Prostate gland (tissue), 2 donors: ENCODE measurements around the gene ATP6V1B1. TPM values are rescaled to one million over a fixed set of nuclear protein-coding genes. Genes with fewer than 3 reads are reported as not detected.

ENCODE experiments used
- DNase-seq: peaks from one replicate; pipeline ENCODE4 v3.0.0-alpha.2; 2019; ENCODE audit warnings: low spot score
- H3K27ac ChIP-seq, 2 donors: fragments of 200-600 bp; sonication (generic); 2 replicates each; pipeline ENCODE4 v1.5.1; 2017 to 2019
- H3K27me3 ChIP-seq: fragments of 200-600 bp; sonication (generic); replicated peaks from 2 replicates; pipeline ENCODE4 v1.5.1; 2019; ENCODE audit not compliant: insufficient read depth
- H3K36me3 ChIP-seq, 2 donors: fragments of 200-600 bp; sonication (generic); 1 replicate in 1 of 2; 2 replicates in 1 of 2; pipeline versions ENCODE4 v1.5.1 to v1.8.1; 2017 to 2019
- H3K4me1 ChIP-seq: fragments of 200-600 bp; sonication (generic); replicated peaks from 2 replicates; pipeline ENCODE4 v1.5.1; 2019
- H3K4me3 ChIP-seq, 2 donors: fragments of 200-600 bp; sonication (generic); 2 replicates each; pipeline ENCODE4 v1.5.1; 2017 to 2019
- H3K9me3 ChIP-seq: fragments of 200-600 bp; sonication (generic); 2 replicates; pipeline ENCODE4 v1.5.1; 2017
- CTCF ChIP-seq, 4 experiments: fragments of 200-600 bp in 2 of 4; fragments of 450-650 bp in 2 of 4; sonication (generic) in 2 of 4; IDR thresholded peaks; 1 replicate in 3 of 4; 2 replicates in 1 of 4; pipeline ENCODE4 v1.5.1; 2016 to 2019; ENCODE audit warnings: antibody characterized with exemption in 4 of 4, mild to moderate bottlenecking in 2 of 4, moderate library complexity in 2 of 4
- POLR2A ChIP-seq: fragments of 450-650 bp; IDR thresholded peaks from one replicate; pipeline ENCODE4 v1.6.1; 2016; ENCODE audit warnings: antibody characterized with exemption, mild to moderate bottlenecking
- POLR2AphosphoS5 ChIP-seq: sonication (generic); formaldehyde crosslinking; IDR thresholded peaks from one replicate; pipeline ENCODE4 v1.6.1; 2017; ENCODE audit warnings: antibody characterized with exemption
- WGBS: methylation state at CpG from one replicate; pipeline ENCODE4 v1.1.5; 2018; 5-methylcytosine and 5-hydroxymethylcytosine counted together
- intact Hi-C: fragments of 100-400 bp; cut with DNase I; formaldehyde crosslinking; loops from one replicate; pipeline ENCODE4 v1.14.2; 2022
- total RNA-seq, 2 donors: library from RNA; depleted of rRNA; stranded (reverse); fragments of >200 nt; gene quantifications; one replicate each; pipeline ENCODE4 v1.1.0, GENCODE V29; 2016

Gene ATP6V1B1
- total RNA-seq, 2 donors from 2014 or later = 1.2 TPM; not detected in 1

GRCh38 chr2:70958759-70959158 lies 23.1 kb downstream of the ATP6V1B1 start:
- Histone ChIP-seq H3K4me3 (no peak overlapping the region), H3K36me3 (no peaks in the 10 kb centered on the region), H3K4me1 (no peaks in the 10 kb centered on the region), H3K27ac (no peak overlapping the region), H3K9me3 (no peaks in the 10 kb centered on the region), H3K27me3 (no peaks in the 10 kb centered on the region)
- intact Hi-C loops = no loop called here
- WGBS = 91% methylated on average over 6 of the region's 6 CpGs
- TF ChIP-seq CTCF (IDR thresholded peaks at IDR 0.05) = no peak
- no peak for TF ChIP-seq POLR2AphosphoS5
- no peak for TF ChIP-seq POLR2A
- DNase-seq = no peak

DNA sequence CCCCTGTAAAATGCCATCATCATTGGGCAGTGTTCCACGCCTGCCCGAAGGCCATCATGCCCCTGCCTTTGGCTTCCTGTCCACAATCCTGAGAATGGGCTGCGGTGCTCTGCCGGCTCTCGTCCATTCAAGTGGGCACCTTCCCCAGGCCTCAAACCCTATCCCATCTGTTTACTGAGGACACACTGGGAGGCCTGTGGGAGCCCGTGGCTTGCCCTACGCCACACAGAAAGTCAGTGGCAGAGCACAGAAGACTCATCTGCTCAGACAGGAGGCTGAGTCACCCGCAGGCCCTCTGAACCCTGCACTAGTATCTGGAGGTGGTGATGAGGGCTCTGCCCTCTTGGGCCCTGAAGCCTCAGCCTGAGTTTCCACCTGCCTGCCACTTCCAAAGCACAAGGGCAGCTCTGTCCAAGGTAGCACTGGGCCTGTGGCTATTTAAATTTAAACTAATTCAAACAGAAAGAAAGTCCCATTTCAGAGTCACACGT lies 23.6 kb downstream of the ATP6V1B1 start:
- Histone ChIP-seq H3K27ac (no peak overlapping the region), H3K4me3 (no peak overlapping the region), H3K36me3 (no peaks in the 10 kb centered on the region), H3K27me3 (peaks cover under 1% of the 10 kb centered on the region), H3K9me3 (no peaks in the 10 kb centered on the region), H3K4me1 (no peaks in the 10 kb centered on the region)
- WGBS = 91% methylated on average over 9 of the region's 9 CpGs
- DNase-seq = no peak
- intact Hi-C loops = no loop called here
- TF ChIP-seq POLR2A = no peak
- no peak for TF ChIP-seq CTCF (IDR thresholded peaks at IDR 0.05)
- TF ChIP-seq POLR2AphosphoS5 = no peak

DNA sequence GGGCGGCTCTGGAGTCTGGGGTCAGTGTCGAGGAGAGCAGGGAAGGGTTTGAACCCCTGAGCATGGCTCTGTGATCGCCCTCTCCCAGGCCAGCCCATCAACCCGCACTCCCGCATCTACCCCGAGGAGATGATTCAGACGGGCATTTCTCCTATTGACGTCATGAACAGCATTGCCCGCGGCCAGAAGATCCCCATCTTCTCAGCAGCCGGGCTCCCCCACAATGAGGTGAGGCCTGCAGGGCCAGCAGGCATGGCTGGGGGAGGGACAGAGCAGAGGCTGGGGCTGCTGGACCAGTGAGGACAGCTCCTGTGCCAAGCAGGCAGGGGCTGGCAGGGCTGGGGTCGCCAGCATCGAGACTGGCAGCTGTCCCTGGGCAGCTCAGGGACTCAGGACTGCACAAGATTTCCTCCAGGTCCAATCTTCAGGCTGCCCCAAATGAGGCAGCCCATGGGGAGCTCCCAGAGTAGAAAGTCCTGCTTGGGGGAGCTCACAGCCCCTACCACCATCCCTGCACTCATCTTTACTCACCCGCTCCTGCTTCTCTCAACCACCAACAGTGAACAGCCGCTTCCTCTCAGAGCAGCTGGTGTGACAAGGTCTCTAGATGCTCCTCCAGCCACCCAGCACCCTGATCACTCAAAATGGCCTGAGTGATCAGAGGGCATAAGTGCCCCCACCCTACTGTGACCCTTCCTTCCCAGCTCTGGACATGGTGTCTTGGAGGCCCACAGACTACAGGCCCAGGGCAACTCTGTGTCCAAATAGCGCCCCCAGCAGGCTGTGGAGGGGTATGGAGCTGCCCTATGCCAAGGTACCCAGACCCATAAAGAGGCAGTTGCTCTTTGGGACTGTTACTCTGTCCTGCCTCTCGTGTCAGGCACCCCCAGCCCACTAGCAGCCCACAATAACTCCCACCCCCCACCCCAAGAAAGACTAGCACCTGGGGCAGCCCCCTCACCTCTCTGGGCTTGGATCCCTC lies 24.4 kb downstream of the ATP6V1B1 start:
- intact Hi-C loops = no loop called here
- DNase-seq = no peak
- Histone ChIP-seq H3K27me3 (peaks cover 3% of the 10 kb centered on the region), H3K4me3 (no peak overlapping the region), H3K4me1 (no peaks in the 10 kb centered on the region), H3K27ac (no peak overlapping the region), H3K9me3 (no peaks in the 10 kb centered on the region), H3K36me3 (no peaks in the 10 kb centered on the region)
- WGBS = 91% methylated on average over 17 of the region's 17 CpGs
- TF ChIP-seq CTCF (IDR thresholded peaks at IDR 0.05) = no peak
- no peak for TF ChIP-seq POLR2AphosphoS5
- no peak for TF ChIP-seq POLR2A

DNA sequence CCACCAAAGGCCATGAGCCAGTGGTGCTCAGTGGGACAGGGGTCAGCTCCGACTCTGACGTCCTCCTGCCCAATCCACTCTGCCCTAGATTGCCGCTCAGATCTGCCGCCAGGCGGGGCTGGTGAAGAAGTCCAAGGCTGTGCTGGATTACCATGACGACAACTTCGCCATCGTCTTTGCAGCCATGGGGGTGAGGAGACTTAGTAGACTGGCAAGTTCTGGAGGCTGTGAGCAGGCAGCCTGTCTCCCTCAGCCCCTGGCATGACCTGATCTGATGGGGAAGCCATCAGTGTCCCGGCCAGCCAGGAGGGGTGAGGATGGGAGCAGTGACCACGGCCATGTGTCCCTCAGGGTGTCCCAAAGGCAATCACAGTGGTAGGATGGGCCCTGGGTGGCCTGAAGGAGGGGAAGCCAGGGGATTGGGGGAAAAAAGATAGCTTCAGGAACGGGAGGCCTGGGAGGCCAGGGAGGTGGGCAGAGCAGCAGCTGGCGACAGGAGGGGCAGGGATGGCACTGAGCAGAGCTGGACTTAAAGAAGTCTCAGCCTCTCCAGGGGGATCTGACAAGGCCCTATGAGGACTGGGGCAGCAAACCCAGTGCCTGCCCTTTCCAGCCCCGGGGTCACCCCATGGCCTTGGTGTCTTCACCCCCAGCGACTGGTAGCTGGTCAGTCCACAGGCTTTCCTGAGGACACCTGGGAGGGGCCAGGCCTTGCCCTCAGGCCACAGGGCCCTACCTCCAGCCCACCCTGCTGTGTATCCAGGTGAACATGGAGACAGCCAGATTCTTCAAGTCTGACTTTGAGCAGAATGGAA lies 25.3 kb downstream of the ATP6V1B1 start:
- 63% methylated on average over 13 of the region's 14 CpGs for WGBS
- no peaks in the 10 kb centered on the region for H3K36me3 ChIP-seq
- H3K27me3 ChIP-seq = peaks cover 3% of the 10 kb centered on the region
- intact Hi-C loops = no loop called here
- no peak for DNase-seq
- no peak overlapping the region for H3K27ac ChIP-seq
- TF ChIP-seq POLR2AphosphoS5 (no peak), CTCF (IDR thresholded peaks at IDR 0.05) (no peak), POLR2A (no peak)
- no peak overlapping the region for H3K4me3 ChIP-seq
- no peaks in the 10 kb centered on the region for H3K4me1 ChIP-seq
- no peaks in the 10 kb centered on the region for H3K9me3 ChIP-seq
